Left ventricle myocardium inferior (tissue), 1 donor: ENCODE results near the gene PRF1. TPM values are rescaled to one million over a fixed set of nuclear protein-coding genes. Genes with fewer than 3 reads are reported as not detected.

Source experiments
- DNase-seq: peaks from one replicate; pipeline ENCODE4 v3.0.0-alpha.2; 2020
- H3K27ac ChIP-seq: fragments of 200-600 bp; replicated peaks from 2 replicates; pipeline ENCODE4 v1.8.0; 2021
- H3K27me3 ChIP-seq: fragments of 200-600 bp; 2 replicates; pipeline ENCODE4 v1.8.0; 2021; ENCODE audit warnings: low read depth
- H3K36me3 ChIP-seq: fragments of 200-600 bp; 2 replicates; pipeline ENCODE4 v1.8.0; 2021
- H3K4me1 ChIP-seq: fragments of 200-600 bp; 2 replicates; pipeline ENCODE4 v1.8.0; 2021
- H3K4me3 ChIP-seq: fragments of 200-600 bp; 2 replicates; pipeline ENCODE4 v1.8.0; 2021; ENCODE audit warnings: mild to moderate bottlenecking, moderate library complexity
- H3K9me3 ChIP-seq: fragments of 200-600 bp; replicated peaks from 2 replicates; pipeline ENCODE4 v1.8.0; 2021
- CTCF ChIP-seq: fragments of 200-600 bp; IDR thresholded peaks from 2 replicates; pipeline ENCODE4 v1.8.0; 2021; ENCODE audit warnings: antibody characterized with exemption, mild to moderate bottlenecking, borderline replicate concordance
- intact Hi-C: fragments of 100-400 bp; cut with micrococcal nuclease; formaldehyde crosslinking; loops from one replicate; pipeline ENCODE4 v1.11.0; 2022
- total RNA-seq: library from RNA; stranded (reverse); fragmentation: NEBNext Ultra II Directional; extraction: Animal tissue kit (Norgen Biotek cat#: 25700); gene quantifications from one replicate; pipeline ENCODE4 v1.2.1, GENCODE V29; 2021
- donor health status: DM: no; HTN: yes; CAD: no; lungs with severe emphysema.

PRF1 gene
- total RNA-seq, 1 donor from 2014 or later: 2.6 TPM

GRCh38 chr10:70595566-70596016, 7.0 kb downstream of the PRF1 start:
- no peaks in the 10 kb centered on the region for H3K27me3 ChIP-seq
- intact Hi-C loops: no loop called here
- no peak for TF ChIP-seq CTCF
- DNase-seq: no peak
- H3K4me1 ChIP-seq: peaks cover 13% of the 10 kb centered on the region
- H3K4me3 ChIP-seq: no peak overlapping the region
- H3K36me3 ChIP-seq: no peaks in the 10 kb centered on the region
- no peaks in the 10 kb centered on the region for H3K9me3 ChIP-seq
- no peak overlapping the region for H3K27ac ChIP-seq

- Histone ChIP-seq H3K4me1 (peaks cover 27% of the 10 kb centered on the region), H3K36me3 (no peaks in the 10 kb centered on the region), H3K27me3 (no peaks in the 10 kb centered on the region), H3K4me3 (no peak overlapping the region), H3K9me3 (no peaks in the 10 kb centered on the region), H3K27ac (no peak overlapping the region)
- no peak for TF ChIP-seq CTCF
- no peak for DNase-seq
- intact Hi-C loops: no loop called here
Observed at GRCh38 chr10:70594161-70594560, 8.4 kb downstream of the PRF1 start.

- no peak overlapping the region for H3K27ac ChIP-seq
- no peak for DNase-seq
- intact Hi-C loops: no loop called here
- H3K4me1 ChIP-seq: peaks cover 33% of the 10 kb centered on the region
- no peak for TF ChIP-seq CTCF
- H3K4me3 ChIP-seq: no peak overlapping the region
- no peaks in the 10 kb centered on the region for H3K36me3 ChIP-seq
- no peaks in the 10 kb centered on the region for H3K9me3 ChIP-seq
- no peaks in the 10 kb centered on the region for H3K27me3 ChIP-seq
Observed at GRCh38 chr10:70593513-70593890, 9.0 kb downstream of the PRF1 start.

- H3K27me3 ChIP-seq: no peaks in the 10 kb centered on the region
- intact Hi-C loops: no loop called here
- no peaks in the 10 kb centered on the region for H3K36me3 ChIP-seq
- H3K9me3 ChIP-seq: no peaks in the 10 kb centered on the region
- peaks cover 38% of the 10 kb centered on the region for H3K4me1 ChIP-seq
- no peak overlapping the region for H3K4me3 ChIP-seq
- no peak for DNase-seq
- TF ChIP-seq CTCF: no peak
- no peak overlapping the region for H3K27ac ChIP-seq
Observed at GRCh38 chr10:70592746-70593512, 9.6 kb downstream of the PRF1 start.

GRCh38 chr10:70592186-70592735, 10.3 kb downstream of the PRF1 start:
- H3K4me3 ChIP-seq: no peak overlapping the region
- H3K4me1 ChIP-seq: peaks cover 39% of the 10 kb centered on the region
- no peak for TF ChIP-seq CTCF
- H3K9me3 ChIP-seq: no peaks in the 10 kb centered on the region
- H3K27me3 ChIP-seq: no peaks in the 10 kb centered on the region
- intact Hi-C loops: no loop called here
- no peak for DNase-seq
- no peaks in the 10 kb centered on the region for H3K36me3 ChIP-seq
- H3K27ac ChIP-seq: no peak overlapping the region
